ENCODE results near the gene SLC16A2. TPM values are rescaled to one million over a fixed set of nuclear protein-coding genes. Genes with fewer than 3 reads are reported as not detected.

SLC16A2 gene
- total RNA-seq, 4 donors from 2014 or later: 0.99 to 6.7 (median 2.9) TPM

DNA sequence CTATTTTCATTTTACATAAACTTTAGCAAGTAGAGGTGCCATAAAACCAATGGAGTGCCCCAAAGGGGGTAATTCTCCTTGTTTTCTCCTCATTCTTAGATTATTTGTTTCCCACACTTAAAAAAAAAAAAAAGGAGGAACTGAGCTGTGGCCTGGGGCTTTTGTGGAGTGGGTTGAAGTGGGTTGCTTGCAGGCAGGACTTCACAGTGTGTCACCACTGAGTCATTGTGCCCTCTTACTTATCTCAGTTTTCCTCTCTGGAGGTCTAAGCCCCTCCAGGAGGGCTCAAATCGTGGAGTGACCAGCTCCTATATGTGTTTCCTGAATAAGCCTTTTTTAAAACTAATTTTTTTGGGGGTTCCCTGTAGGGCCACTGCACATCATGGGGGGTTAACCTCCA is 69.0 kb downstream of the SLC16A2 start:
- no peak for DNase-seq
- no peaks in the 10 kb centered on the region for H3K27me3 ChIP-seq
- H3K4me3 ChIP-seq: no peak overlapping the region
- H3K27ac ChIP-seq: no peak overlapping the region
- WGBS, 2 donors: 44% methylated on average over 1 of the region's 1 CpG; no CpG with 5 or more reads in 1 of the 2 donors
- no peaks in the 10 kb centered on the region for H3K36me3 ChIP-seq
- H3K9me3 ChIP-seq: no peaks in the 10 kb centered on the region
- no peaks in the 10 kb centered on the region for H3K4me1 ChIP-seq
- intact Hi-C loops (cut with DNase I): no loop called here
- TF ChIP-seq, protein P1, sequence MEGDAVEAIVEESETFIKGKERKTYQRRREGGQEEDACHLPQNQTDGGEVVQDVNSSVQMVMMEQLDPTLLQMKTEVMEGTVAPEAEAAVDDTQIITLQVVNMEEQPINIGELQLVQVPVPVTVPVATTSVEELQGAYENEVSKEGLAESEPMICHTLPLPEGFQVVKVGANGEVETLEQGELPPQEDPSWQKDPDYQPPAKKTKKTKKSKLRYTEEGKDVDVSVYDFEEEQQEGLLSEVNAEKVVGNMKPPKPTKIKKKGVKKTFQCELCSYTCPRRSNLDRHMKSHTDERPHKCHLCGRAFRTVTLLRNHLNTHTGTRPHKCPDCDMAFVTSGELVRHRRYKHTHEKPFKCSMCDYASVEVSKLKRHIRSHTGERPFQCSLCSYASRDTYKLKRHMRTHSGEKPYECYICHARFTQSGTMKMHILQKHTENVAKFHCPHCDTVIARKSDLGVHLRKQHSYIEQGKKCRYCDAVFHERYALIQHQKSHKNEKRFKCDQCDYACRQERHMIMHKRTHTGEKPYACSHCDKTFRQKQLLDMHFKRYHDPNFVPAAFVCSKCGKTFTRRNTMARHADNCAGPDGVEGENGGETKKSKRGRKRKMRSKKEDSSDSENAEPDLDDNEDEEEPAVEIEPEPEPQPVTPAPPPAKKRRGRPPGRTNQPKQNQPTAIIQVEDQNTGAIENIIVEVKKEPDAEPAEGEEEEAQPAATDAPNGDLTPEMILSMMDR (IDR thresholded peaks at IDR 0.05): no peak

DNA sequence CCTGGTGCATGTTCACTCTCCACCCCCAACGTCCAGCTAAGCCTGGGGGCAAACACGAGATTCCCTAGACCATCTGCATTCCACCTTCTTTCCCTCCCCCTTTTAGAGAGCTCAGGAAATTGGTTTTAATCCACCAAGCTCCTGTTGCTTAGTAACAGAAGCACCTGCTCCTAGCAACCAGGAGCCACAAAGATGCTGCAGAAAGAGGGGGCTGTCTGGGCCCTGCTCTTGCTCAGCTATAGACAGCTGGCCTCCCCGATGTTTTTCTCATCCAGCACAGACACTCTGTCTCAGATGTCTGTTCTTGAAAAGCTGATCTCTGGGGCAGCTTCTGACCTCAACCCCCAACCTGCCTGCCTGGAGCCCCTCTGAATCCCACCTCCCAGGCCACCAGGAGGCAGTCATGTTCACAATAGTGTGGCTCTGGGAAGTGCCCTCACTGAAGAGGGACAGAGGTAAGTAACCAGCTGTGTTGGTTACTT is 71.5 kb downstream of the SLC16A2 start:
- no peak overlapping the region for H3K27ac ChIP-seq
- no peaks in the 10 kb centered on the region for H3K27me3 ChIP-seq
- no peak overlapping the region for H3K4me3 ChIP-seq
- DNase-seq: no peak
- H3K36me3 ChIP-seq: no peaks in the 10 kb centered on the region
- TF ChIP-seq, protein P1 (IDR thresholded peaks at IDR 0.05): no peak
- TF ChIP-seq POLR2A (IDR thresholded peaks at IDR 0.05): no peak
- no peaks in the 10 kb centered on the region for H3K9me3 ChIP-seq
- H3K4me1 ChIP-seq: no peaks in the 10 kb centered on the region
- WGBS, 2 donors: 44 to 50% methylated on average over 2 to 3 of the region's 3 CpGs
- intact Hi-C loops (cut with DNase I): no loop called here

DNA sequence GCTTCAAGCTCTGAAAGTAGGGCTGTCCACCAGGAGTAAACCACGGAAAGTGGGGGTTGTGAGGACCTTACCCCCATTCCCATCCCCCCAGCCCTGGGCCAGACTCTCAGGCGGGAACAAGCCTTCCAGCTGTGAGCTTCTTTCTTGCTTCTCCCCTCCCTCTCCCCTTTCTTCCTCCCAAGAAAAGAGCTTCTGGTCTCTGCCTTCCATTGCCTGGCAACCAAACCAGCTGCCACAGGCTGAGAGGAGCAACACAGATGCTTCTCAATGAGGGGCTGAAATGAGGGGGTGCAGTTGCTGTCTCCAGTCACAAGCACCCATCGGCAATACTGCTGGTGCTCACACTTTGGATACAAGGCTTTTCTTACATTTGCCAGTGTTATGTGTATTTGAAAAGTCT is 72.5 kb downstream of the SLC16A2 start:
- H3K9me3 ChIP-seq: no peaks in the 10 kb centered on the region
- intact Hi-C loops (cut with DNase I): no loop called here
- no peaks in the 10 kb centered on the region for H3K27me3 ChIP-seq
- TF ChIP-seq, protein P1 (IDR thresholded peaks at IDR 0.05): no peak
- no peak for TF ChIP-seq POLR2A (IDR thresholded peaks at IDR 0.05)
- DNase-seq: no peak
- 56% methylated on average over 3 of the region's 3 CpGs; no CpG with 5 or more reads in 1 of the 2 donors for WGBS, 2 donors
- no peaks in the 10 kb centered on the region for H3K36me3 ChIP-seq
- H3K4me1 ChIP-seq: no peaks in the 10 kb centered on the region
- H3K4me3 ChIP-seq: no peak overlapping the region
- H3K27ac ChIP-seq: no peak overlapping the region

DNA sequence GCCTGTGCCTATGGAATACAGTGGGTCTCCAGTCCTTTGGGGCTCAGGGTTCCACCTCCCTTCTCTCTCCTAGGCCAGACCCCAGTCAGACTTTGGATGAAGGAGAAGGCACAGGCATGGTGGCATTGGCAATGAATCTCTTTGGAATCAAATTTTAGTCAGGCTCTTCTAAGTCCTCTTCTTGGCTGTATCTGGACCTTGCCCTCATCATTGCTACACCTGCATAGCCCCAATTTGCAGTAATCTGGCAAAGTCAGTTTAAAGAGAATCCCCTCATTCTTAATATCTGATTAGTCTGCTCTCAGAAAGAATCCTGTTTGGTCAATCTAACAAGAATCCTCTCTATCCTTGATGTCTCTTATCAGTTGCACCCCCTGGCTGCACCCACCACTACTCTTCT is 77.6 kb downstream of the SLC16A2 start:
- intact Hi-C loops (cut with DNase I): no loop called here
- Histone ChIP-seq H3K36me3 (no peaks in the 10 kb centered on the region), H3K9me3 (no peaks in the 10 kb centered on the region), H3K27me3 (no peaks in the 10 kb centered on the region), H3K4me3 (no peak overlapping the region), H3K27ac (no peak overlapping the region), H3K4me1 (no peaks in the 10 kb centered on the region)
- DNase-seq: no peak
- TF ChIP-seq, protein P1 (IDR thresholded peaks at IDR 0.05): no peak
- no peak for TF ChIP-seq POLR2A (IDR thresholded peaks at IDR 0.05)

DNA sequence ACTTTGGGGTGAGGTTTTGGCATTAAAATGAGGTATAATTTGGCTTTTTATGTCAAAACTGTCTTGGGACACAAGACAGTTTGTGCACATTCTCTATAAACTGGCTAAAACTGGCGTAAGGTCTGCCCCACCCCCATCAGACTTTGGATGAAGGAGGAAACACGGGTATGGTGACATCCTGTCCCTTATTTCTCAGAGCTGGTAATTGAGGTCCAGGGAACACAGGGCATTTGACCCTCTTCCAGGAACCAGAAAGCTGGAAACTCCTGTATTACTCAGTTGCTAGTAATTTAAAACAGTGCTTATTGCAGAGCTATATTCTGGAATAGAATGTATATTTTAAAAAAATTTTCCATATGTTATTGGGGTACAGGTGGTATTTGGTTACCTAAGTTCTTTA is 78.8 kb downstream of the SLC16A2 start:
- Histone ChIP-seq H3K4me1 (no peaks in the 10 kb centered on the region), H3K27me3 (no peaks in the 10 kb centered on the region), H3K36me3 (no peaks in the 10 kb centered on the region), H3K9me3 (no peaks in the 10 kb centered on the region), H3K27ac (no peak overlapping the region), H3K4me3 (no peak overlapping the region)
- no peak for DNase-seq
- no peak for TF ChIP-seq POLR2A (IDR thresholded peaks at IDR 0.05)
- TF ChIP-seq, protein P1 (IDR thresholded peaks at IDR 0.05): no peak
- 52 to 100% methylated on average over 1 to 2 of the region's 2 CpGs for WGBS, 2 donors
- intact Hi-C loops (cut with DNase I): no loop called here

Data from esophagus squamous epithelium (tissue), 5 donors.